ENCODE measurements around the gene PIK3C2A. TPM values are rescaled to one million over a fixed set of nuclear protein-coding genes. Genes with fewer than 3 reads are reported as not detected.

Gene PIK3C2A
- total RNA-seq, 1 donor from 2014 or later, result 35.0 TPM

DNA sequence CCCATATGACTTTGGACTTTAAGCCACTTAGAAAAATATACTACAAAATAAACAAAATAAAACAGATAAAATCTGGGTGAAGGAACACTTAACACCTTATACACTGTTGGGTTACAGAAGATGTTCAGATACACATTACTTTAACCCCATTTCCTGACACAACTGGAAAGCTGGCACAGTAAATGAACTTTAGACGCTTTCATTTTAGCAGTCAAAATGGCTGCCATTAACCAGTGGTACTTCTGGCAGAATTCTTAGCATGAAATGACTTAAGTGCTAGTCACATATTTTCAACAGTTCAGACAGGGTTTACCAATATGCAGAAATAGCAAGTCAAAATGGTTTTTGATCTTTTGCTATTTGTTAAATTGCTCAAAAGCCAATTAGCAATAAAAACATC lies 37.9 kb downstream of the PIK3C2A start:
- TF ChIP-seq, protein P1, sequence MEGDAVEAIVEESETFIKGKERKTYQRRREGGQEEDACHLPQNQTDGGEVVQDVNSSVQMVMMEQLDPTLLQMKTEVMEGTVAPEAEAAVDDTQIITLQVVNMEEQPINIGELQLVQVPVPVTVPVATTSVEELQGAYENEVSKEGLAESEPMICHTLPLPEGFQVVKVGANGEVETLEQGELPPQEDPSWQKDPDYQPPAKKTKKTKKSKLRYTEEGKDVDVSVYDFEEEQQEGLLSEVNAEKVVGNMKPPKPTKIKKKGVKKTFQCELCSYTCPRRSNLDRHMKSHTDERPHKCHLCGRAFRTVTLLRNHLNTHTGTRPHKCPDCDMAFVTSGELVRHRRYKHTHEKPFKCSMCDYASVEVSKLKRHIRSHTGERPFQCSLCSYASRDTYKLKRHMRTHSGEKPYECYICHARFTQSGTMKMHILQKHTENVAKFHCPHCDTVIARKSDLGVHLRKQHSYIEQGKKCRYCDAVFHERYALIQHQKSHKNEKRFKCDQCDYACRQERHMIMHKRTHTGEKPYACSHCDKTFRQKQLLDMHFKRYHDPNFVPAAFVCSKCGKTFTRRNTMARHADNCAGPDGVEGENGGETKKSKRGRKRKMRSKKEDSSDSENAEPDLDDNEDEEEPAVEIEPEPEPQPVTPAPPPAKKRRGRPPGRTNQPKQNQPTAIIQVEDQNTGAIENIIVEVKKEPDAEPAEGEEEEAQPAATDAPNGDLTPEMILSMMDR (IDR thresholded peaks at IDR 0.05; ENCODE audit: insufficient read depth, low read length, severe bottlenecking), result no peak
- H3K27me3 ChIP-seq (ENCODE audit: control insufficient read depth, insufficient read depth, low read length), result no peaks in the 10 kb centered on the region
- peaks cover 6% of the 10 kb centered on the region for H3K36me3 ChIP-seq (ENCODE audit: control insufficient read depth, insufficient read depth, low read length)
- DNase-seq (ENCODE audit: low read depth) (no peak), FAIRE-seq (no peak)
- no peak overlapping the region for H3K4me3 ChIP-seq (ENCODE audit: low read depth, low read length)

DNA sequence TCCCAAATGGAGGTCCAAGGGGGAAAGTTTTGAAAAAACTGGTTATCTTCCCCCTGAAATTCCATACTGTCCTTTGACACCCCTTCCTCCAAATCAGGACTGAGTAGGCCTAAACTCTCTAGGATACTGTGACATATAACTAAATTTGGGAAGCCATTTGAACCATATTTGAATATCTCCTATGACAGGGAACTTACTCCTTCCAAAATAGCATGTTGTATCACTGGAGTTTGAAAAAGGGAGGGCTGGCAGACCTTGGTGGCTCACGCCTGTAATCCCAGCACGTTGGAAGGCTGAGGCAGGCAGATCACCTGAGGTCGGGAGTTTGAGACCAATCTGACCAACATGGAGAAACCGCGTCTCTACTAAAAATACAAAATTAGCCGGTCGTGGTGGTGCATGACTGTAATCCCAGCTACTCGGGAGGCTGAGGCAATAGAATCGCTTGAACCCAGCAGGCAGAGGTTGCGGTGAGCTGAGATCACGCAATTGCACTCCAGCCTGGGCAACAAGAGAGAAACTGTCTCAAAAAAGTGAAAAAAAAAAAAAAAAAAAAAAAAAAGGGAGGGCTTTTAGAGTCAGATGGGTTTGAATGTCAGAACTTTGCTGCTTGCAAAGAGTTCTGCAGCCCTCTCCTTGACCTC lies 42.4 kb downstream of the PIK3C2A start:
- DNase-seq (ENCODE audit: low read depth) (no peak), FAIRE-seq (no peak)
- H3K36me3 ChIP-seq (ENCODE audit: control insufficient read depth, insufficient read depth, low read length), result peaks cover 6% of the 10 kb centered on the region
- no peak overlapping the region for H3K4me3 ChIP-seq (ENCODE audit: low read depth, low read length)
- TF ChIP-seq, protein P1 (IDR thresholded peaks at IDR 0.05; ENCODE audit: insufficient read depth, low read length, severe bottlenecking), result no peak
- H3K27me3 ChIP-seq (ENCODE audit: control insufficient read depth, insufficient read depth, low read length), result no peaks in the 10 kb centered on the region

DNA sequence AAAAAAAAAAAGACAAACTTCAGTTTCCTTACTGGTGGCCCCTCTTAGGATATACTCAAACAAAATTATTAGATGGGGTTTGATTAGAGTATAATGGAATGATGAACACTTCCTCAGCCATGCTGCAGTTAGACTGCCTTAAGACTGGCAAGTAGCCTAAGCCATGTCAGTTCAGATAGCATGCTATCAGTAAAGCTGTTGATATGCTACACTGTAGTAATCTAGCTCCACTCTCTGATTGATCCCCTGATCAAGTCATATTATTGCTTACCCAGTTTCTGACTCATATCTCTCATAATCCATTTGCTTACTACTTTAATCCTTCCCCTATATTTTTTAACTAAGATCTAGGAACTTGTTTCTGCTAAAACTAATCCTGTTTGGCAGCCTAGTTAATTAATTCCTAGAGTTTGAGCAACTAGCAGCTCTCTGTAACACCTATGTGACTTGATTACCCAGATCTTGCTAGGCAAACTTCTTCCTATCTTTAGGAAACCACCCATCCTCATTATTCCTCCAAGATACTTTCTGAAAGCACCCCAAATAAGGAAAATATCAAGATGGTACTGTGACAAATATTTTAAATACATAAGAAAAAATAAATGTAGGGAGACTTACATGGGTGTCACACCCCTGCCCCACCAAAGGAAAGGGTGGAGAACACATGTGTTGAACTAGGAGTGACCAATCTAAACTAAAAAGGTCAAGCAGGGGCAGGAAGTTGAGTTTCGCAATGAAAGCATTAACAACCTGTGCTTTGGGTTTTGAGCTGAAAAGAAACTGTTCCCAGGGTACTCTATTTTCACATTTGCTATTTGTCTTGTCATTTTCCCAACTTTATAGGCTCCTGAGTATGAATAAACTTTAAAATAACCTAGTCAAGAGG lies 43.2 kb downstream of the PIK3C2A start:
- DNase-seq (ENCODE audit: low read depth) (peak; percentile 18), FAIRE-seq (no peak)
- H3K36me3 ChIP-seq (ENCODE audit: control insufficient read depth, insufficient read depth, low read length), result peaks cover 6% of the 10 kb centered on the region
- TF ChIP-seq, protein P1 (IDR thresholded peaks at IDR 0.05; ENCODE audit: insufficient read depth, low read length, severe bottlenecking), result no peak
- no peaks in the 10 kb centered on the region for H3K27me3 ChIP-seq (ENCODE audit: control insufficient read depth, insufficient read depth, low read length)
- H3K4me3 ChIP-seq (ENCODE audit: low read depth, low read length), result no peak overlapping the region

DNA sequence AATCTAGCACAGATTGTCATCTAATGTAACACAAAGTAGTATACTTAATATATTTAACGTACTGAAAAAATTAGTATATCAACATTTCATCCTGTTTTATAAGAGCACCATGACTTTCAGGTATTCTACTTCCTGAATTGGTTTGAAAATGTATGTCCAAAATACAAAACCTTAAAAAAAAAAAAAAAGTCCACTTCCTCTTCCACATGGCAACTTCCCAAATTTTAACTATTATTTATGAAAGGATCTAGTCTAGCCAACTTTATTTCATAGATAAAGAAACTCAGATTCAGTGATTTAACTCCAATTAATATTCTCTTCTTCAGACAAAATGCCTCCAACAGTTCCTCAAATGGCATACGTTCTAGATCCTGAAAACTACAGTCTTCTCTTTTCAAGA lies 44.0 kb downstream of the PIK3C2A start:
- FAIRE-seq (no peak), DNase-seq (ENCODE audit: low read depth) (no peak)
- TF ChIP-seq, protein P1 (IDR thresholded peaks at IDR 0.05; ENCODE audit: insufficient read depth, low read length, severe bottlenecking), result no peak
- peaks cover 3% of the 10 kb centered on the region for H3K36me3 ChIP-seq (ENCODE audit: control insufficient read depth, insufficient read depth, low read length)
- H3K4me3 ChIP-seq (ENCODE audit: low read depth, low read length), result no peak overlapping the region
- H3K27me3 ChIP-seq (ENCODE audit: control insufficient read depth, insufficient read depth, low read length), result no peaks in the 10 kb centered on the region

DNA sequence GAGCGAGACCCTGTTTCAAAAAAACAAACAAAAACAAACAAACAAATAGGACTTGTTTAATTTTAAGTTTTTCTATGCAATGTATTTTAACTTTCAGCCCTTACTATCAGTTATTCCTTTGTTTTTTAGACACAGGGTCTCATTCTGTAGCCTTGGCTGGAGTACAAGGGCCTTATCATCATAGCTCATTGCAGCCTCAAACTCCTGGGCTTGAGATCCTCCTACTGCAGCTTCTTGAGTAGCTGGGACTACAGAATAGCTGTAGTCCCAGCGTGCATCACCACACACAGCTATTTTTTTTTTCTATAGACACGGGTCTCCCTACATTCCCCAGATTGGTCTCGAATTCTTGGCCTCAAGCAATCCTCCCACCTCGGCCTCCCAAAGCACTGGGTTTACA lies 44.5 kb downstream of the PIK3C2A start:
- Histone ChIP-seq H3K4me3 (ENCODE audit: low read depth, low read length) (no peak overlapping the region), H3K36me3 (ENCODE audit: control insufficient read depth, insufficient read depth, low read length) (no peaks in the 10 kb centered on the region), H3K27me3 (ENCODE audit: control insufficient read depth, insufficient read depth, low read length) (no peaks in the 10 kb centered on the region)
- DNase-seq (ENCODE audit: low read depth), result no peak
- no peak for FAIRE-seq
- TF ChIP-seq, protein P1 (IDR thresholded peaks at IDR 0.05; ENCODE audit: insufficient read depth, low read length, severe bottlenecking), result no peak

Data from bronchial epithelial cell (primary cell).